ENCODE data around the gene CTXN1.

Gene CTXN1

DNA sequence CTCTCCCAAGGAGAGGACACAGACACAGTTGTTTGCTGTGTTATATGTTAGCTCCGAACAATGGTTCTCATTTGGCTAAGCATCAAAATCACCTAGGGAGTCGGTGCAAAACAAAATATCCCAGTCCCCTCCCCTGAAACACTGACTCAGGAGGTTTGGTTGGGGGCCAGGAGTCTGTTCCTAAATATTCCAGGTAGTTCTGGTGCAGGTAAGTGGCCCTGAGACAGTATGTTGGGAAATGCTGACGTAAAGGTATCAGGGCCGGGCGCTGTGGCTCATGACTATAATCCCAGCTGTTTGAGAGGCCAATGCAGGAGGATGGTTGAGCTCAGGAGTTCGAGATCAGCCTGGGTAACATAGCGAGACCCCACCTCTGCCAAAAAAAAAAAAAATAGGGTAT, 24.6 kb downstream of the CTXN1 start:
- TF ChIP-seq, protein P1, sequence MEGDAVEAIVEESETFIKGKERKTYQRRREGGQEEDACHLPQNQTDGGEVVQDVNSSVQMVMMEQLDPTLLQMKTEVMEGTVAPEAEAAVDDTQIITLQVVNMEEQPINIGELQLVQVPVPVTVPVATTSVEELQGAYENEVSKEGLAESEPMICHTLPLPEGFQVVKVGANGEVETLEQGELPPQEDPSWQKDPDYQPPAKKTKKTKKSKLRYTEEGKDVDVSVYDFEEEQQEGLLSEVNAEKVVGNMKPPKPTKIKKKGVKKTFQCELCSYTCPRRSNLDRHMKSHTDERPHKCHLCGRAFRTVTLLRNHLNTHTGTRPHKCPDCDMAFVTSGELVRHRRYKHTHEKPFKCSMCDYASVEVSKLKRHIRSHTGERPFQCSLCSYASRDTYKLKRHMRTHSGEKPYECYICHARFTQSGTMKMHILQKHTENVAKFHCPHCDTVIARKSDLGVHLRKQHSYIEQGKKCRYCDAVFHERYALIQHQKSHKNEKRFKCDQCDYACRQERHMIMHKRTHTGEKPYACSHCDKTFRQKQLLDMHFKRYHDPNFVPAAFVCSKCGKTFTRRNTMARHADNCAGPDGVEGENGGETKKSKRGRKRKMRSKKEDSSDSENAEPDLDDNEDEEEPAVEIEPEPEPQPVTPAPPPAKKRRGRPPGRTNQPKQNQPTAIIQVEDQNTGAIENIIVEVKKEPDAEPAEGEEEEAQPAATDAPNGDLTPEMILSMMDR (IDR thresholded peaks at IDR 0.05; ENCODE audit: insufficient read depth, low read depth, low read length, missing control alignments) = no peak
- no peak overlapping the region for H3K4me3 ChIP-seq (ENCODE audit: low read depth, low read length)
- no peak for DNase-seq (ENCODE audit: low read depth)

DNA sequence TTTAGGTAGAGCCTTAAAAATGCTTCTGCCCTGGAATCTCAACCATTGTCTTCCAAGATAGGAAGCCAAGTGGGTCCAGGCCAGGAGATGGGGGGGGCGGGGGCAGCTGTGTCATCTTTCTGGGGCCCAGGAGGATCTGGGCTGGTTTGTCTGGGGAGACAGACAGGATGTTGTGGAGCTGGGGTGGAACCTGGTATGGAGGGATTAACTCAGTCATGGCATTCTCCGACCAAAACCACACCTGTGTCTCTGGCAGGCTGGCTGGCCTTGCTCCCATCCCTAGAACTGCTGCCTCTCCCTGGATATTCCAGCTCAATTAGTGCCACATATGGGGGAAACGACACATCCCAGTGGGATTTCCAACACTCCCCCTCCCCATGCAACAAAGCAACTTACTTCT, 25.0 kb downstream of the CTXN1 start:
- TF ChIP-seq, protein P1 (IDR thresholded peaks at IDR 0.05; ENCODE audit: insufficient read depth, low read depth, low read length, missing control alignments) = no peak
- no peak overlapping the region for H3K4me3 ChIP-seq (ENCODE audit: low read depth, low read length)
- no peak for DNase-seq (ENCODE audit: low read depth)

DNA sequence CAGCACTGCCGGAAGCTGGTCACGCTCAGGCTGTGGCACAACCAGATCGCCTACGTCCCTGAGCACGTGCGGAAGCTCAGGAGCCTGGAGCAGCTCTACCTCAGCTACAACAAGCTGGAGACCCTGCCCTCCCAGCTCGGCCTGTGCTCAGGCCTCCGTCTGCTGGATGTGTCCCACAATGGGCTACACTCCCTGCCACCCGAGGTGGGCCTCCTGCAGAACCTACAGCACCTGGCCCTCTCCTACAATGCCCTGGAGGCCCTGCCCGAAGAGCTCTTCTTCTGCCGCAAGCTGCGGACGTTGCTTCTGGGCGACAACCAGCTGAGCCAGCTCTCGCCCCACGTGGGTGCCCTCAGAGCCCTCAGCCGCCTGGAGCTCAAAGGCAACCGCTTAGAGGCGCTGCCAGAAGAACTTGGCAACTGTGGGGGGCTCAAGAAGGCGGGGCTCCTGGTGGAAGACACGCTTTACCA, 25.5 kb downstream of the CTXN1 start:
- no peak for DNase-seq (ENCODE audit: low read depth)
- H3K4me3 ChIP-seq (ENCODE audit: low read depth, low read length) = no peak overlapping the region

DNA sequence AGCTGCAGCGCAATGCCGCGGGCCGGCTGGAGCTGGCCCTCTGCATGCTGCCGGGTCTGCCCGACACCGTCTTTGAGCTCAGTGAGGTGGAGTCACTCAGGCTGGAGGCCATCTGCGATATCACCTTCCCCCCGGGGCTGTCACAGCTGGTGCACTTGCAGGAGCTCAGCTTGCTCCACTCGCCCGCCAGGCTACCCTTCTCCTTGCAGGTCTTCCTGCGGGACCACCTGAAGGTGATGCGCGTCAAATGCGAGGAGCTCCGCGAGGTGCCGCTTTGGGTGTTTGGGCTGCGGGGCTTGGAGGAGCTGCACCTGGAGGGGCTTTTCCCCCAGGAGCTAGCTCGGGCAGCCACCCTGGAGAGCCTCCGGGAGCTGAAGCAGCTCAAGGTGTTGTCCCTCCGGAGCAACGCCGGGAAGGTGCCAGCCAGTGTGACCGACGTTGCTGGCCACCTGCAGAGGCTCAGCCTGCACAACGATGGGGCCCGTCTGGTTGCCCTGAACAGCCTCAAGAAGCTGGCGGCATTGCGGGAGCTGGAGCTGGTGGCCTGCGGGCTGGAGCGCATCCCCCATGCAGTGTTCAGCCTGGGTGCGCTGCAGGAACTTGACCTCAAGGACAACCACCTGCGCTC, 26.1 kb downstream of the CTXN1 start:
- no peak for DNase-seq (ENCODE audit: low read depth)
- no peak overlapping the region for H3K4me3 ChIP-seq (ENCODE audit: low read depth, low read length)
- TF ChIP-seq, protein P1 (IDR thresholded peaks at IDR 0.05; ENCODE audit: insufficient read depth, low read depth, low read length, missing control alignments) = no peak

More for the DNA sequence above, 25.5 kb downstream of the CTXN1 start:
- TF ChIP-seq, protein P1 (IDR thresholded peaks at IDR 0.05; ENCODE audit: insufficient read depth, low read depth, low read length, missing control alignments) = no peak

DNA sequence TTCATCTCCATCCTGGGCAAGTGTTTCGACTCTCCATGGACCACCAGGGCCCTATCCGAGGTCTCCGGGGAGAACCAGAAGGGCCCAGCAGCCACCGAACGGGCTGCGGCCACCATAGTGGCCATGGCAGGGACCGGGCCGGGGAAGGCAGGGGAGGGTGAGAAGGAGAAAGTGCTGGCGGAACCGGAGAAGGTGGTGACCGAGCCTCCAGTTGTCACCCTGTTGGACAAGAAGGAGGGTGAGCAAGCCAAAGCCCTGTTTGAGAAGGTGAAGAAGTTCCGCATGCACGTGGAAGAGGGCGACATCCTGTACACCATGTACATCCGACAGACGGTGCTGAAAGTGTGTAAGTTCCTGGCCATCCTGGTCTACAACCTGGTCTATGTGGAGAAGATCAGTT, 27.0 kb downstream of the CTXN1 start:
- TF ChIP-seq, protein P1 (IDR thresholded peaks at IDR 0.05; ENCODE audit: insufficient read depth, low read depth, low read length, missing control alignments) = no peak
- no peak for DNase-seq (ENCODE audit: low read depth)
- H3K4me3 ChIP-seq (ENCODE audit: low read depth, low read length) = no peak overlapping the region

DNA sequence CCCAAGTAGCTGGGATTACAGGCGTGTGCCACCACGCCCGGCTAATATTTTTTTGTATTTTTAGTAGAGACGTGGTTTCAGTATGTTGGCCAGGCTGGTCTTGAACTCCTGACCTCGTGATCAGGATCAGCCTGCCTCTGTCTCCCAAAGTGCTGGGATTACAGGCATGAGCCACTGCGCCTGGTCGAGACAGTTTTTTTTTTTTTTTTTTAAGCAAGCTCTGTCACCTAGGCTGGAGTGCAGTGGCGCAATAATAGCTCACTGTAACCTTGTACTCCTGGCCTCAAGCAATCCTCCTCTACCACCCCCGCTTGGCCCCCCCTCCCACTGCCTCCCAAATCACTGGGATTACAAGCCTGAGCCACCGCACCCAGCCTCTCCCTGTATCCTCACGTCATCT, 28.6 kb downstream of the CTXN1 start:
- no peak for DNase-seq (ENCODE audit: low read depth)
- TF ChIP-seq, protein P1 (IDR thresholded peaks at IDR 0.05; ENCODE audit: insufficient read depth, low read depth, low read length, missing control alignments) = no peak
- H3K4me3 ChIP-seq (ENCODE audit: low read depth, low read length) = no peak overlapping the region

DNA sequence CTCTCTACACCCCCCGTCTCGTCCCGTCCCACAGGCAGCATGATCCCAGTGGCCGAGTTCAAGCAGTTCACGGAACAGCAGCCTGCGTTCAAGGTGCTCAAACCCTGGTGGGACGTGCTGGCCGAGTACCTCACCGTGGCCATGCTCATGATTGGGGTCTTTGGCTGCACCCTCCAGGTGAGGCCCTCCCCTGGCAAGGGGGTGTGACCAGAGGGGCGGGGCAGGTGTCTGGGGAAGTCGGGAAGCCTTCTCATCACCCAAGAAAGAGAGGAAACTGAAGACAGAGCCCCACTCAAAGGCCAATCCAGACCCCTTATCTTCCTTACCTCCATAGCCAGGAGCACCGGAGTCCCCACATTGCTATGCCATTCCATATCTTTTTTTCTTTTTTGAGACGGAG, 30.4 kb downstream of the CTXN1 start:
- H3K4me3 ChIP-seq (ENCODE audit: low read depth, low read length) = no peak overlapping the region
- TF ChIP-seq, protein P1 (IDR thresholded peaks at IDR 0.05; ENCODE audit: insufficient read depth, low read depth, low read length, missing control alignments) = no peak
- no peak for DNase-seq (ENCODE audit: low read depth)

All from GM12865 (cell line).